ENCODE results near the gene SLC26A11.

DNA sequence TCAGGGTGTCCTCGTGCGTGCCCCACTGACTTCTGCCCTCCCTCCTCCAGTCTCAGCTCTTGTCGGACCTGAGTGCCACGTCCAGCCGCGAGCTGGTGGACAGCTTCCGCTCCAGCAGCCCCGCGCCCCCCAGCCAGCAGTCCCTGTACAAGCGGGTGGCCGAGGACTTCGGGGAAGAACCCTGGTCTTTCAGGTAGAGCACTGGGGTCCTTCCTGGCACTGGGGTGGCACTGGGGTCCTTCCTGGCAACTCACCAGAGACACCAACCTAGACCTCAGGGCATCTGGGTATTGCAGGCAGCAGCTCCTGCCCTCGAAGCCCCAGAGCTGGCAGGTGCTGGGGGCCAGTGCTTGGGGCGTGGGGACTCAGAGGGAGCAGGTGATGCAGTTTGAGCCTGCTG lies 25.1 kb upstream of the SLC26A11 start:
- TF ChIP-seq, protein P1, sequence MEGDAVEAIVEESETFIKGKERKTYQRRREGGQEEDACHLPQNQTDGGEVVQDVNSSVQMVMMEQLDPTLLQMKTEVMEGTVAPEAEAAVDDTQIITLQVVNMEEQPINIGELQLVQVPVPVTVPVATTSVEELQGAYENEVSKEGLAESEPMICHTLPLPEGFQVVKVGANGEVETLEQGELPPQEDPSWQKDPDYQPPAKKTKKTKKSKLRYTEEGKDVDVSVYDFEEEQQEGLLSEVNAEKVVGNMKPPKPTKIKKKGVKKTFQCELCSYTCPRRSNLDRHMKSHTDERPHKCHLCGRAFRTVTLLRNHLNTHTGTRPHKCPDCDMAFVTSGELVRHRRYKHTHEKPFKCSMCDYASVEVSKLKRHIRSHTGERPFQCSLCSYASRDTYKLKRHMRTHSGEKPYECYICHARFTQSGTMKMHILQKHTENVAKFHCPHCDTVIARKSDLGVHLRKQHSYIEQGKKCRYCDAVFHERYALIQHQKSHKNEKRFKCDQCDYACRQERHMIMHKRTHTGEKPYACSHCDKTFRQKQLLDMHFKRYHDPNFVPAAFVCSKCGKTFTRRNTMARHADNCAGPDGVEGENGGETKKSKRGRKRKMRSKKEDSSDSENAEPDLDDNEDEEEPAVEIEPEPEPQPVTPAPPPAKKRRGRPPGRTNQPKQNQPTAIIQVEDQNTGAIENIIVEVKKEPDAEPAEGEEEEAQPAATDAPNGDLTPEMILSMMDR (CRISPR knock-in tag; IDR thresholded peaks at IDR 0.05) = no peak
- no peak for TF ChIP-seq IKZF1 (IDR thresholded peaks at IDR 0.05)
- TF ChIP-seq GATA4 (IDR thresholded peaks at IDR 0.05; ENCODE audit: borderline replicate concordance, low read depth) = no peak
- TF ChIP-seq IRF2 (CRISPR knock-in tag; IDR thresholded peaks at IDR 0.05) = no peak

Data from HepG2 (cell line).